ENCODE measurements around the gene ASPN.

GRCh38 chr9:92516521-92516920, 34.2 kb upstream of the ASPN start:
- TF ChIP-seq POLR2AphosphoS5 (IDR thresholded peaks at IDR 0.05; ENCODE audit: borderline replicate concordance, low read depth, low read length) (no peak), EZH2 (IDR thresholded peaks at IDR 0.05) (no peak), FOXP2 (optimal IDR thresholded peaks at IDR 0.05; ENCODE audit: control extremely low read depth, extremely low read length, insufficient read depth) (no peak)
